HFF-Myc (cell line): Measurements from ENCODE around the gene ROBO1.
A peak's percentile ranks its signal among the peaks of the same experiment; 100 is the strongest.
"Not testable (repeated sequence)": the region's sequence is repeated elsewhere in the genome, so short reads cannot be mapped to it uniquely, and the experiment has no call there.

Experiments
- DNase-seq: peaks from one replicate; pipeline ENCODE4 v3.0.0-alpha.2; 2011; ENCODE audit warnings: low read depth; ENCODE audit errors: extremely low read depth
- H3K4me3 ChIP-seq: replicated peaks from 2 replicates; pipeline ENCODE4 v1.5.1; 2011; ENCODE audit warnings: low read depth, mild to moderate bottlenecking, control low read depth, low read length
- TF ChIP-seq, protein P1 (sequence below): IDR thresholded peaks from 2 replicates; pipeline ENCODE4 v1.5.1; 2012; ENCODE audit warnings: mild to moderate bottlenecking, low read depth, low read length, control low read depth; ENCODE audit errors: missing control alignments

ROBO1 gene

DNA sequence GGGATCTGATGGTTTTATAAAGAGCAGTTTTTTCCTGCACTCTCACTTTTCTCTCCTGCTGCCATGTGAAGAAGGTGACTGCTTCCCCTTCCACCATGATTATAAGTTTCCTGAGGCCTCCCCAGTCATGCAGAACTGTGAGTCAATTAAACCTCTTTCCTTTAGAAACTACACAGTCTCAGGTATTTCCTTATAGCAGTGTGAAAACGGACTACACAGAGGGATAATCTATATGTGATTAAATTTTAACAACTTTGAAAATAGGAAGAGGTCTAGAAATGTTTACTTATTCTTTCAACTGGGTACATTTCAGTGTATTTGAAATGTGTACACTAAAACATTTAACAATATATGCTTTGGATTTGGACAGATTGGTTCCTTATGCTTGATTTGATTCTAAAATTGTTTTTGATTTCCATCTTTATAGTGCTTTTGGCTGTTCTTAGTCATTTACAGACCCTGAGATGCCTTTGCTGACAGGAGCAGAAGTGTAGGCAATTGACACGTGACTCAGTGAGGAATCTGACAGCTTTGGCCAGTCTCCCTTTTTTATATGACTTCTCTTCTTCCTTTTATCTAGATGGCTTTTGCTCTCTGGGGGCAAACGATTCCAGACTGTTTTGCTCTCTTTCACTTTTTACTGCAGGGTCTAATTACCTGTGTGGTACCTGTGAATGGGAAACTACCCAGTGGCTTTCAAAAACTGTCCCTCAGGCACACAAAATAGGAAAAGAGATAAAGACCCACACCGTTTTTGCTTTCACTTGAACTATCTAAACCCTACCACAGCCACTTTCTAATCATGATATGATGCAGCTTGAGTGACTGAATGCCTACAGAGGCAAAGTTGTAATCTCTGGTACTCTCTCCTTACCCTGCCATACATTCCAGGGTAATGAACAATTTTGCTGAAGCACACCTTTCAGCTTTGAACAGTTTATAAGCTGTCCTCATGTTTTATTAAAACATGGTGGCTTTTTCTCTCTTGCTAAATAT, 422.6 kb downstream of the ROBO1 start:
- TF ChIP-seq, protein P1, sequence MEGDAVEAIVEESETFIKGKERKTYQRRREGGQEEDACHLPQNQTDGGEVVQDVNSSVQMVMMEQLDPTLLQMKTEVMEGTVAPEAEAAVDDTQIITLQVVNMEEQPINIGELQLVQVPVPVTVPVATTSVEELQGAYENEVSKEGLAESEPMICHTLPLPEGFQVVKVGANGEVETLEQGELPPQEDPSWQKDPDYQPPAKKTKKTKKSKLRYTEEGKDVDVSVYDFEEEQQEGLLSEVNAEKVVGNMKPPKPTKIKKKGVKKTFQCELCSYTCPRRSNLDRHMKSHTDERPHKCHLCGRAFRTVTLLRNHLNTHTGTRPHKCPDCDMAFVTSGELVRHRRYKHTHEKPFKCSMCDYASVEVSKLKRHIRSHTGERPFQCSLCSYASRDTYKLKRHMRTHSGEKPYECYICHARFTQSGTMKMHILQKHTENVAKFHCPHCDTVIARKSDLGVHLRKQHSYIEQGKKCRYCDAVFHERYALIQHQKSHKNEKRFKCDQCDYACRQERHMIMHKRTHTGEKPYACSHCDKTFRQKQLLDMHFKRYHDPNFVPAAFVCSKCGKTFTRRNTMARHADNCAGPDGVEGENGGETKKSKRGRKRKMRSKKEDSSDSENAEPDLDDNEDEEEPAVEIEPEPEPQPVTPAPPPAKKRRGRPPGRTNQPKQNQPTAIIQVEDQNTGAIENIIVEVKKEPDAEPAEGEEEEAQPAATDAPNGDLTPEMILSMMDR: no peak
- DNase-seq: no peak
- H3K4me3 ChIP-seq: no peak overlapping the region

DNA sequence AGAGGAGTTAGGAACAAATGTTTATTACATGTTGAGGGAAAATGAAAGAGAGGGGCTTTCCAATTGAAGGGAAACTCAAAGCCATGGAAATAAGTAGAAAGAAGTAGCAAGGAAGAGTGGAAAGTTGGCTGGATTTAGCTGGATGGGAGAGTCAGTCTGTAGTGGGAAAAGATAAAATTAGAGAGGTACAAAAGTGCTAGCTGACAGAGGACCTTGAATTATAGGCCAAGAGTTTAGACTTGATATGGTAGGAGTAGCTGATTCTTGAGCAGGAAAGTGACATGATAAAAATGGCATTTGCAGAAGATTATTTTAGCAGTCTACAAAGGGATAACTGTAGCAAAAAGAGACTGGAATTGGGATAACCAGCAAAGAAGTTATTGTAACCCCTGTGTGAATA, 425.8 kb downstream of the ROBO1 start:
- DNase-seq: no peak
- TF ChIP-seq, protein P1: no peak
- no peak overlapping the region for H3K4me3 ChIP-seq

- no peak for DNase-seq
- H3K4me3 ChIP-seq: no peak overlapping the region
- TF ChIP-seq, protein P1: no peak
These were observed 428.0 kb downstream of the ROBO1 start for GRCh38 chr3:79339846-79340245.

- TF ChIP-seq, protein P1: no peak
- no peak overlapping the region for H3K4me3 ChIP-seq
- no peak for DNase-seq
These were observed 430.0 kb downstream of the ROBO1 start for GRCh38 chr3:79337798-79338197.

- peak; percentile 5 for DNase-seq
- no peak overlapping the region for H3K4me3 ChIP-seq
- TF ChIP-seq, protein P1: no peak
These were observed 438.6 kb downstream of the ROBO1 start for GRCh38 chr3:79329154-79329553.

- DNase-seq: no peak
- no peak overlapping the region for H3K4me3 ChIP-seq
- TF ChIP-seq, protein P1: no peak
These were observed 441.2 kb downstream of the ROBO1 start for GRCh38 chr3:79326642-79327041.

- not testable (repeated sequence) for DNase-seq, H3K4me3 ChIP-seq
These were observed 441.9 kb downstream of the ROBO1 start for GRCh38 chr3:79325833-79326383.
